ENCODE measurements around the gene EPHB1. TPM values are rescaled to one million over a fixed set of nuclear protein-coding genes. Genes with fewer than 3 reads are reported as not detected.
A peak's percentile ranks its signal among the peaks of the same experiment; 100 is the strongest.

The EPHB1 gene
- total and polyA plus RNA-seq, 2 experiments from 2014 or later = 0.45 to 1.7 TPM

DNA sequence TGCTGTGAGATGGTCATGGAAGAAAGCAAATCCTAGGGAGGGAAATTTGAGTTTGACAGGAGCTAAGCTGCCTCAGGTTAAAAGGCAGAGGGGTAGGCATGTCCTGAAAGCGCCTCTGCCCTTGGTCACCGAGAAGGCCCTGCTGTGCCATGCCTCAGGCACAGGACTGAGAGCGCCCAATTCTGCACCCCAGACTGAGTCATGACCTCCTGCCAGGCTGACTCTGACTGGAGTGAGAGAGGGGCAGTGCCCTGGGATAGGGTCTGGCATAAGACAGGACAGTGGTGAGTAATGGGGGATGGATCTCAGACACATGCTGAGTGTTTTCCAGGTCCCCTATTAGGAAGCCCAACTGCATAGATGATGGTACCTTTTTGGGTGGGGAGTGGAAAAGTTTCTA, 44.4 kb downstream of the EPHB1 start:
- no peaks in the 10 kb centered on the region for H3K4me1 ChIP-seq (ENCODE audit: low read depth)
- TF ChIP-seq, protein P1, sequence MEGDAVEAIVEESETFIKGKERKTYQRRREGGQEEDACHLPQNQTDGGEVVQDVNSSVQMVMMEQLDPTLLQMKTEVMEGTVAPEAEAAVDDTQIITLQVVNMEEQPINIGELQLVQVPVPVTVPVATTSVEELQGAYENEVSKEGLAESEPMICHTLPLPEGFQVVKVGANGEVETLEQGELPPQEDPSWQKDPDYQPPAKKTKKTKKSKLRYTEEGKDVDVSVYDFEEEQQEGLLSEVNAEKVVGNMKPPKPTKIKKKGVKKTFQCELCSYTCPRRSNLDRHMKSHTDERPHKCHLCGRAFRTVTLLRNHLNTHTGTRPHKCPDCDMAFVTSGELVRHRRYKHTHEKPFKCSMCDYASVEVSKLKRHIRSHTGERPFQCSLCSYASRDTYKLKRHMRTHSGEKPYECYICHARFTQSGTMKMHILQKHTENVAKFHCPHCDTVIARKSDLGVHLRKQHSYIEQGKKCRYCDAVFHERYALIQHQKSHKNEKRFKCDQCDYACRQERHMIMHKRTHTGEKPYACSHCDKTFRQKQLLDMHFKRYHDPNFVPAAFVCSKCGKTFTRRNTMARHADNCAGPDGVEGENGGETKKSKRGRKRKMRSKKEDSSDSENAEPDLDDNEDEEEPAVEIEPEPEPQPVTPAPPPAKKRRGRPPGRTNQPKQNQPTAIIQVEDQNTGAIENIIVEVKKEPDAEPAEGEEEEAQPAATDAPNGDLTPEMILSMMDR (IDR thresholded peaks at IDR 0.05; ENCODE audit: low read depth, low read length) = no peak
- no peaks in the 10 kb centered on the region for H3K36me3 ChIP-seq
- H3K4me3 ChIP-seq = no peak overlapping the region
- H3K9me3 ChIP-seq (ENCODE audit: low read depth) = no peaks in the 10 kb centered on the region
- peaks cover 5% of the 10 kb centered on the region for H3K27me3 ChIP-seq
- DNase-seq (ENCODE audit: low read depth in 1 of 2, low spot score in 1 of 2) = no peak
- no peak overlapping the region for H3K27ac ChIP-seq

DNA sequence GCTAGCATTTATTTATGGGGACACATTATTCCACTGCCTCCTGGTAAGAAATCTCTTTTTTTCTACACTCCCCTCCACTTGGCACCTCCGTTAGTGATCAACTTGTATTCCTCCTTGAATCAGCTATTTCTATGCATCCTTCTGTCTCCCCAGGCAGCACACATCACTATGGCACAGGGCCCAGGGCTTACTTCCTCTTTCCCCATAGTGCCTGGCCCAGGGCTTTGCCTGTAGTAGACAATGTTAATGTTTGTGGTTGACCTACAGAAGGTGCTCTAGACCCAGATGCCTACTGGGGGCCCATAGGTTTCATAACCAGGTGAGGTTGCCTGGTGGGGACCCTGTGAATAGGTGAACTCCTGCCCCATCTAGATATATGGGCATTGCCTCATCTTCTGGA, 44.9 kb downstream of the EPHB1 start:
- Histone ChIP-seq H3K9me3 (ENCODE audit: low read depth) (no peaks in the 10 kb centered on the region), H3K4me3 (no peak overlapping the region), H3K4me1 (ENCODE audit: low read depth) (no peaks in the 10 kb centered on the region), H3K27ac (no peak overlapping the region), H3K27me3 (peaks cover 4% of the 10 kb centered on the region), H3K36me3 (no peaks in the 10 kb centered on the region)
- TF ChIP-seq, protein P1 (IDR thresholded peaks at IDR 0.05; ENCODE audit: low read depth, low read length) = no peak
- no peak for DNase-seq (ENCODE audit: low read depth in 1 of 2, low spot score in 1 of 2)

- Histone ChIP-seq H3K4me3 (no peak overlapping the region), H3K27ac (no peak overlapping the region), H3K9me3 (ENCODE audit: low read depth) (no peaks in the 10 kb centered on the region), H3K4me1 (ENCODE audit: low read depth) (no peaks in the 10 kb centered on the region), H3K36me3 (no peaks in the 10 kb centered on the region), H3K27me3 (no peaks in the 10 kb centered on the region)
- TF ChIP-seq, protein P1 (IDR thresholded peaks at IDR 0.05; ENCODE audit: low read depth, low read length) = no peak
- no peak for DNase-seq (ENCODE audit: low read depth in 1 of 2, low spot score in 1 of 2)
Measured at GRCh38 chr3:134840459-134840858, 45.4 kb downstream of the EPHB1 start.

- H3K4me3 ChIP-seq = no peak overlapping the region
- TF ChIP-seq, protein P1 (IDR thresholded peaks at IDR 0.05; ENCODE audit: low read depth, low read length) = no peak
- no peak overlapping the region for H3K27ac ChIP-seq
- H3K36me3 ChIP-seq = no peaks in the 10 kb centered on the region
- no peaks in the 10 kb centered on the region for H3K27me3 ChIP-seq
- no peak for DNase-seq (ENCODE audit: low read depth in 1 of 2, low spot score in 1 of 2)
- H3K9me3 ChIP-seq (ENCODE audit: low read depth) = no peaks in the 10 kb centered on the region
- no peaks in the 10 kb centered on the region for H3K4me1 ChIP-seq (ENCODE audit: low read depth)
Measured at GRCh38 chr3:134846084-134846483, 51.0 kb downstream of the EPHB1 start.

- Histone ChIP-seq H3K4me3 (no peak overlapping the region), H3K4me1 (ENCODE audit: low read depth) (no peaks in the 10 kb centered on the region), H3K36me3 (no peaks in the 10 kb centered on the region), H3K27me3 (no peaks in the 10 kb centered on the region), H3K9me3 (ENCODE audit: low read depth) (no peaks in the 10 kb centered on the region), H3K27ac (no peak overlapping the region)
- TF ChIP-seq, protein P1 (IDR thresholded peaks at IDR 0.05; ENCODE audit: low read depth, low read length) = no peak
- peak; percentile 2 to 55 for DNase-seq (ENCODE audit: low read depth in 1 of 2, low spot score in 1 of 2)
Measured at GRCh38 chr3:134846911-134847317, 51.9 kb downstream of the EPHB1 start.

DNA sequence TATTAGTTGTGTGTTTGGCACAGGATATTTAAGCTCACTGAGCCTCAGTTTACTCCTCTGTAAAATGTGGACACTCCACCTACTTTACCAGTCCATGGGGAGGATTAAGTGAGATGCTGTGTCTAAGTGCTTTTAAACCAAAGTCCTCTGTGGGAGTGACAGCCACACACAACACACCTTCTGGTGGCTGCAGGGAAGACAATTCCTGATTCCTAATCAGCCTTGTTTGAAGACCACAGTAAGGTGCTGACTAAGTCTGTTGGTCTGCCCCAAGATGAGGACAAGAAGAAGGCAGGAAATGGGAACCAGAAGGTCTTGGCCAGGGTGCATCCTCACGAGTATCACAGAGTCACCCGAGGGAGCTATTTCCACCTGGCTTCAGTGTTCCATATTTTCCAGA, 52.3 kb downstream of the EPHB1 start:
- no peaks in the 10 kb centered on the region for H3K9me3 ChIP-seq (ENCODE audit: low read depth)
- no peaks in the 10 kb centered on the region for H3K4me1 ChIP-seq (ENCODE audit: low read depth)
- no peaks in the 10 kb centered on the region for H3K27me3 ChIP-seq
- H3K4me3 ChIP-seq = no peak overlapping the region
- TF ChIP-seq, protein P1 (IDR thresholded peaks at IDR 0.05; ENCODE audit: low read depth, low read length) = no peak
- DNase-seq (ENCODE audit: low read depth in 1 of 2, low spot score in 1 of 2) = no peak
- H3K27ac ChIP-seq = no peak overlapping the region
- H3K36me3 ChIP-seq = no peaks in the 10 kb centered on the region

All from cardiac muscle cell (in vitro differentiated cells and primary cell).